ENCODE data around the gene TST.

The TST gene

DNA sequence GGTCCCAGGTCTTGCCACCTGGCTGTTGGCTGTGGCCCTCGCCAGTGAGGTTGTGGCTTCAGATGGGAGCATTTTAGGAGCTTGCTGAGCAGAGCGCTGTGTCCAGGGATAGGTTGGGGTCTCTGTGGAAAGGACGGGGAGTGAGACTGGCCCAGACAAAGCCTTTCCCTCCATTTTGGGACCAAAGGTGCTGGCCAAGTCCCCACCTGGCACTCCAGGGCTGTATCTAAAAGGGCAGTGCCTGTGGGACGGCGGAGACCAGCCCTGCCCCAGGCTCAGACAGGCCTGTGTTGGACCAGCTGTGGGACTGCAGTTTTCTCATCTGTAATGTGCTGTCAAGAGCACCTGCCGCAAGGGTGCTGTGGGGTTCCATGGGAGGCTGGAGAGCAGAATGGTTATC is 27.3 kb upstream of the TST start:
- TF ChIP-seq SPI1 (IDR thresholded peaks at IDR 0.05; ENCODE audit: borderline replicate concordance, low read depth) (no peak), CTCF (IDR thresholded peaks at IDR 0.05; ENCODE audit: insufficient read depth, low read length) (no peak), REST (IDR thresholded peaks at IDR 0.05; ENCODE audit: insufficient replicate concordance, low read depth) (no peak), GABPA (IDR thresholded peaks at IDR 0.05; ENCODE audit: low read depth) (no peak), POLR2AphosphoS5 (IDR thresholded peaks at IDR 0.05; ENCODE audit: low read depth) (no peak)
- Histone ChIP-seq H3K4me3 (replicated peaks; ENCODE audit: insufficient read depth, low read length) (no peak overlapping the region), H3K27ac (replicated peaks) (no peak overlapping the region), H3K27me3 (ENCODE audit: insufficient read depth, poor library complexity, severe bottlenecking) (no peaks in the 10 kb centered on the region)
- no peak for DNase-seq (ENCODE audit: low read depth in 1 of 2, low spot score in 1 of 2)

GRCh38 chr22:37045958-37046357 is 26.7 kb upstream of the TST start:
- H3K27ac ChIP-seq (replicated peaks): no peak overlapping the region
- H3K4me3 ChIP-seq (replicated peaks; ENCODE audit: insufficient read depth, low read length): no peak overlapping the region
- DNase-seq (ENCODE audit: low read depth in 1 of 2, low spot score in 1 of 2): no peak
- TF ChIP-seq REST (IDR thresholded peaks at IDR 0.05; ENCODE audit: insufficient replicate concordance, low read depth) (no peak), CTCF (IDR thresholded peaks at IDR 0.05; ENCODE audit: insufficient read depth, low read length) (peak; percentile 11)
- no peaks in the 10 kb centered on the region for H3K27me3 ChIP-seq (ENCODE audit: insufficient read depth, poor library complexity, severe bottlenecking)

- no peak for TF ChIP-seq CTCF (IDR thresholded peaks at IDR 0.05; ENCODE audit: insufficient read depth, low read length)
- no peak for TF ChIP-seq POLR2AphosphoS5 (IDR thresholded peaks at IDR 0.05; ENCODE audit: low read depth)
- TF ChIP-seq REST (IDR thresholded peaks at IDR 0.05; ENCODE audit: insufficient replicate concordance, low read depth): no peak
- Histone ChIP-seq H3K4me3 (replicated peaks; ENCODE audit: insufficient read depth, low read length) (no peak overlapping the region), H3K27me3 (ENCODE audit: insufficient read depth, poor library complexity, severe bottlenecking) (no peaks in the 10 kb centered on the region), H3K27ac (replicated peaks) (no peak overlapping the region)
- no peak for DNase-seq (ENCODE audit: low read depth in 1 of 2, low spot score in 1 of 2)
These were observed 25.7 kb upstream of the TST start for GRCh38 chr22:37044634-37045625.
